Smooth muscle cell (in vitro differentiated cells): ENCODE measurements around the gene IKZF4. TPM values are rescaled to one million over a fixed set of nuclear protein-coding genes. Genes with fewer than 3 reads are reported as not detected.
"Not testable (repeated sequence)": the region's sequence is repeated elsewhere in the genome, so short reads cannot be mapped to it uniquely, and the experiment has no call there.

Experiments used
- DNase-seq: peaks from one replicate; lab custom pipeline; 2025; ENCODE audit not compliant: unreplicated experiment; lab: John Stamatoyannopoulos, UW
- H2AFZ ChIP-seq: fragments of 200-600 bp; sonication (generic); 2 replicates; pipeline ENCODE4 v1.6.0; 2016; ENCODE audit warnings: antibody characterized with exemption, low read depth, mild to moderate bottlenecking
- H3F3A ChIP-seq: fragments of 200-600 bp; sonication (generic); 2 replicates; pipeline ENCODE4 v1.6.0; 2017; ENCODE audit warnings: antibody characterized with exemption, low read depth
- H3K27ac ChIP-seq: fragments of 200-600 bp; sonication (generic); 2 replicates; pipeline ENCODE4 v1.5.1; 2016; ENCODE audit warnings: low read depth, mild to moderate bottlenecking
- H3K27me3 ChIP-seq: fragments of 200-600 bp; sonication (generic); 2 replicates; pipeline ENCODE4 v1.6.1; 2016; ENCODE audit warnings: low read depth, mild to moderate bottlenecking
- H3K36me3 ChIP-seq: fragments of 200-600 bp; sonication (generic); 2 replicates; pipeline ENCODE4 v1.5.1; 2016; ENCODE audit warnings: low read depth
- H3K4me1 ChIP-seq: fragments of 200-600 bp; sonication (generic); 2 replicates; pipeline ENCODE4 v1.5.1; 2016; ENCODE audit warnings: low read depth
- H3K4me2 ChIP-seq: fragments of 200-600 bp; sonication (generic); 2 replicates; pipeline ENCODE4 v1.6.0; 2016; ENCODE audit warnings: mild to moderate bottlenecking
- H3K4me3 ChIP-seq: fragments of 200-600 bp; sonication (generic); 2 replicates; pipeline ENCODE4 v1.5.1; 2016; ENCODE audit warnings: mild to moderate bottlenecking
- H3K79me2 ChIP-seq: fragments of 200-600 bp; sonication (generic); 2 replicates; pipeline ENCODE4 v1.6.0; 2016; ENCODE audit warnings: low read depth, mild to moderate bottlenecking
- H3K9ac ChIP-seq: fragments of 200-600 bp; sonication (generic); 2 replicates; pipeline ENCODE4 v1.6.0; 2016; ENCODE audit warnings: low read depth
- H3K9me3 ChIP-seq: fragments of 200-600 bp; sonication (generic); replicated peaks from 2 replicates; pipeline ENCODE4 v1.5.1; 2016; ENCODE audit warnings: low read depth
- H4K20me1 ChIP-seq: fragments of 200-600 bp; sonication (generic); 2 replicates; pipeline ENCODE4 v1.6.0; 2016; ENCODE audit warnings: low read depth
- CTCF ChIP-seq: fragments of 200-600 bp; sonication (generic); IDR thresholded peaks from 2 replicates; pipeline ENCODE4 v1.5.1; 2017; ENCODE audit warnings: borderline replicate concordance, mild to moderate bottlenecking, antibody characterized with exemption; ENCODE audit not compliant: insufficient read depth, poor library complexity, severe bottlenecking
- WGBS: methylation state at CpG from one replicate; pipeline ENCODE4 v1.1.7; 2016; ENCODE audit warnings: low lambda C conversion rate; 5-methylcytosine and 5-hydroxymethylcytosine counted together
- polyA plus RNA-seq: library from polyadenylated mRNA; unstranded; fragments of >200 nt; fragmentation: Nextera tagmentation; extraction: Ambion mirVana; gene quantifications from 2 replicates; pipeline ENCODE4 v1.2.1, GENCODE V29; 2016
- total RNA-seq: library from RNA; depleted of rRNA; stranded (reverse); fragments of >200 nt; gene quantifications from 2 replicates; pipeline ENCODE4 v1.2.3, GENCODE V29; 2014

Gene IKZF4
- total and polyA plus RNA-seq, 2 experiments from 2014 or later: 4.2 to 5.4 TPM

DNA sequence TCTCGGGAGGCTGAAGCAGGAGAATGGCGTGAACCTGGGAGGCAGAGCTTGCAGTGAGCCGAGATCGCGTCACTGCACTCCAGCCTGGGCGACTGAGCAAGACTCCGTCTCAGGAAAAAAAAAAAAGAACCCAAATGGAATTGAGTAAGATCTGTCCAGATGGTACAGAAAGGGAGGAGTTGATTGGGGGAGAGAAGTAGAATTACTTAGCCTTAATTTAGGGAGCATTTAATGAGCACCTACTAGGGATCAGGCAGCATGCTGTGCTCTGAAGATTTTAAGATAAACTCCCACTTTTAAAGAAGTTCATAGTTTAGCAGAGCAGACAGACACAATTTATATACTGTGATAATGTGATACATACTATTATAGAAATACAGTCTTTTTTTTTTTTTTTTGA lies 42.5 kb upstream of the IKZF4 start:
- H3K4me2 ChIP-seq: no peak overlapping the region
- no peak overlapping the region for H3K4me3 ChIP-seq
- peaks cover 93% of the 10 kb centered on the region for H3K79me2 ChIP-seq
- H3F3A ChIP-seq: peaks cover 4% of the 10 kb centered on the region
- no peak for DNase-seq
- 94% methylated on average over 7 of the region's 7 CpGs for WGBS
- H3K9ac ChIP-seq: no peak overlapping the region
- H4K20me1 ChIP-seq: peaks cover 65% of the 10 kb centered on the region
- H3K27ac ChIP-seq: no peak overlapping the region
- no peak overlapping the region for H2AFZ ChIP-seq
- H3K36me3 ChIP-seq: no peaks in the 10 kb centered on the region
- no peak for TF ChIP-seq CTCF
- no peaks in the 10 kb centered on the region for H3K27me3 ChIP-seq
- H3K4me1 ChIP-seq: peaks cover 9% of the 10 kb centered on the region
- H3K9me3 ChIP-seq: no peaks in the 10 kb centered on the region

- no peaks in the 10 kb centered on the region for H3K36me3 ChIP-seq
- H4K20me1 ChIP-seq: peaks cover 65% of the 10 kb centered on the region
- H3F3A ChIP-seq: peaks cover 4% of the 10 kb centered on the region
- TF ChIP-seq CTCF: no peak
- no peak overlapping the region for H3K9ac ChIP-seq
- no peak overlapping the region for H3K4me3 ChIP-seq
- no peak overlapping the region for H3K4me2 ChIP-seq
- peaks cover 96% of the 10 kb centered on the region for H3K79me2 ChIP-seq
- no peak for DNase-seq
- H3K9me3 ChIP-seq: no peaks in the 10 kb centered on the region
- H3K27me3 ChIP-seq: no peaks in the 10 kb centered on the region
- H3K27ac ChIP-seq: no peak overlapping the region
- H2AFZ ChIP-seq: no peak overlapping the region
- 94% methylated on average over 3 of the region's 3 CpGs for WGBS
- H3K4me1 ChIP-seq: peaks cover 9% of the 10 kb centered on the region
These were observed 41.8 kb upstream of the IKZF4 start for GRCh38 chr12:55979069-55979468.

DNA sequence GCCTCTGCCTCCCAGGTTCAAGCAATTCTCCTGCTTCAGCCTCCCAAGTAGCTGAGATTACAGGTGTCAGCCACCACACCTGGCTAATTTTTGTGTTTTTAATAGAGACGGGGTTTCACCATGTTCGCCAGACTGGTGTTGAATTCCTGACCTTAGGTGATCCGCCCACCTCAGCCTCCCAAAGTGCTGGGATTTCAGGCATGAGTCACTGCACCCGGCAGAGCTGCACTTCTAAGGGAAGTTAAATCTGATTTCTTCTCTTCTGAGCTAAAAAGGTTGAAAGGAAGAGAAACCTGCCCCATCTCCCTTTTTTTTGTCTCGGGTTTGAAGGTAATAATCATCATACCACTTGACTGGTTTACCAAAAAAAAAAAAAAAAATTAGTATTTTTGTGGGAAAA lies 39.0 kb upstream of the IKZF4 start:
- DNase-seq, H3K9ac ChIP-seq, H3K4me3 ChIP-seq, H3K9me3 ChIP-seq, H2AFZ ChIP-seq, H3F3A ChIP-seq, H3K36me3 ChIP-seq, H3K4me1 ChIP-seq, H3K27me3 ChIP-seq: not testable (repeated sequence)
- Histone ChIP-seq H3K4me2 (peak overlapping the region; percentile 40), H4K20me1 (peaks cover 69% of the 10 kb centered on the region), H3K27ac (peak overlapping the region; percentile 15), H3K79me2 (peaks cover 77% of the 10 kb centered on the region)
- 54% methylated on average over 5 of the region's 5 CpGs for WGBS

DNA sequence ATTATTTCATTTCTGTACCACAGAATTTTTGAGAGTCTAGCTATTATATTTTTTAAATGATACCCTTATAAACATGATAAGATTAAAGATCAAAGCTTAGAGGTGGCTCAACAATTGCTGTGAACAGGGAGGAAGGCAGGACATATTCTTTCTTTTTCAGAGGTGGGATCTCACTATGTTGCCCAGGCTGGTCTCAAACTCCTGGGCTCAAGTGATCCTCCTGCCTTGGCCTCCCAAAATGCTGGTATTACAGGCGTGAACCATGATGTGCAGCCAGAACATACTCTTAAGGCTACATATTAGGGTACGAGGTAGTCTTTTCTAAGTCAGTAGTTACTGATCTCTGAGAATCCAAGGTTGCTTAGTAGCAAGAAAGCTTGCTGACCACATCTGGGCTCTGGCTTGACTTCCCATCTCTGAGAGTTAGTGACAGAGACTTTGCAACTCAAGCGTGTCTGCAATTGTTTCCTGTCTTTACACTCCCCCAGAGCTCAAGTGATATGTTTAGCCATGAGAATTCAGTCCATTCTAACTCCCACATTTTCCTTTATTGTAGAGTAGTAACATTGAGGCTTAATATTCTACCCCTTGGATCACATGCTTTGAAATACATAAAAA lies 38.4 kb upstream of the IKZF4 start:
- no peaks in the 10 kb centered on the region for H3K9me3 ChIP-seq
- no peak overlapping the region for H2AFZ ChIP-seq
- peaks cover 4% of the 10 kb centered on the region for H3F3A ChIP-seq
- H4K20me1 ChIP-seq: peaks cover 64% of the 10 kb centered on the region
- no peaks in the 10 kb centered on the region for H3K4me1 ChIP-seq
- no peak overlapping the region for H3K4me3 ChIP-seq
- H3K36me3 ChIP-seq: no peaks in the 10 kb centered on the region
- no peak for TF ChIP-seq CTCF
- peaks cover 71% of the 10 kb centered on the region for H3K79me2 ChIP-seq
- no peak for DNase-seq
- H3K27me3 ChIP-seq: no peaks in the 10 kb centered on the region
- H3K4me2 ChIP-seq: peak overlapping the region; percentile 40
- 74% methylated on average over 3 of the region's 3 CpGs for WGBS
- H3K27ac ChIP-seq: peak overlapping the region; percentile 15
- no peak overlapping the region for H3K9ac ChIP-seq
